HUES48 (cell line): ENCODE measurements around the gene MCTP1.
A peak's percentile ranks its signal among the peaks of the same experiment; 100 is the strongest.

Experiments
- H3K27ac ChIP-seq: one replicate; pipeline ENCODE4 v1.7.0; 2013; ENCODE audit warnings: low read depth, low read length, inconsistent platforms
- H3K27me3 ChIP-seq: 2 replicates; pipeline ENCODE4 v1.6.1; 2013; ENCODE audit warnings: mild to moderate bottlenecking, low read length; ENCODE audit not compliant: control insufficient read depth, insufficient read depth
- H3K36me3 ChIP-seq: 2 replicates; pipeline ENCODE4 v1.6.1; 2013; ENCODE audit warnings: low read length; ENCODE audit not compliant: control insufficient read depth, insufficient read depth
- H3K4me1 ChIP-seq: 2 replicates; pipeline ENCODE4 v1.6.1; 2013; ENCODE audit warnings: mild to moderate bottlenecking, low read length; ENCODE audit not compliant: control insufficient read depth, insufficient read depth
- H3K4me3 ChIP-seq: 2 replicates; pipeline ENCODE4 v1.5.1; 2013; ENCODE audit warnings: mild to moderate bottlenecking, low read depth, low read length
- H3K9ac ChIP-seq: 2 replicates; pipeline ENCODE4 v1.6.1; 2013; ENCODE audit warnings: mild to moderate bottlenecking, low read depth, low read length, moderate library complexity
- H3K9me3 ChIP-seq: 2 replicates; pipeline ENCODE4 v1.6.1; 2013; ENCODE audit warnings: low read length; ENCODE audit not compliant: control insufficient read depth, insufficient read depth

Gene MCTP1

GRCh38 chr5:94745786-94746730, 538.8 kb downstream of the MCTP1 start:
- Histone ChIP-seq H3K36me3 (no peaks in the 10 kb centered on the region), H3K9ac (no peak overlapping the region), H3K4me3 (no peak overlapping the region), H3K27me3 (no peaks in the 10 kb centered on the region), H3K27ac (no peak overlapping the region), H3K4me1 (no peaks in the 10 kb centered on the region), H3K9me3 (no peaks in the 10 kb centered on the region)

- peaks cover 9% of the 10 kb centered on the region for H3K4me1 ChIP-seq
- no peak overlapping the region for H3K9ac ChIP-seq
- no peaks in the 10 kb centered on the region for H3K36me3 ChIP-seq
- no peak overlapping the region for H3K4me3 ChIP-seq
- H3K9me3 ChIP-seq = no peaks in the 10 kb centered on the region
- no peaks in the 10 kb centered on the region for H3K27me3 ChIP-seq
- H3K27ac ChIP-seq = no peak overlapping the region
These were observed 540.0 kb downstream of the MCTP1 start for GRCh38 chr5:94744906-94745305.

- Histone ChIP-seq H3K36me3 (no peaks in the 10 kb centered on the region), H3K27ac (no peak overlapping the region), H3K9me3 (no peaks in the 10 kb centered on the region), H3K27me3 (no peaks in the 10 kb centered on the region), H3K9ac (no peak overlapping the region), H3K4me3 (no peak overlapping the region), H3K4me1 (peaks cover 10% of the 10 kb centered on the region)
These were observed 542.0 kb downstream of the MCTP1 start for GRCh38 chr5:94742852-94743251.

GRCh38 chr5:94740286-94740685, 544.6 kb downstream of the MCTP1 start:
- Histone ChIP-seq H3K27me3 (no peaks in the 10 kb centered on the region), H3K9ac (no peak overlapping the region), H3K9me3 (no peaks in the 10 kb centered on the region), H3K4me1 (peaks cover 10% of the 10 kb centered on the region), H3K4me3 (no peak overlapping the region), H3K36me3 (no peaks in the 10 kb centered on the region), H3K27ac (no peak overlapping the region)

GRCh38 chr5:94736498-94736897, 548.4 kb downstream of the MCTP1 start:
- Histone ChIP-seq H3K9me3 (no peaks in the 10 kb centered on the region), H3K9ac (no peak overlapping the region), H3K36me3 (no peaks in the 10 kb centered on the region), H3K27ac (no peak overlapping the region), H3K4me3 (no peak overlapping the region), H3K27me3 (no peaks in the 10 kb centered on the region), H3K4me1 (peaks cover 10% of the 10 kb centered on the region)

- Histone ChIP-seq H3K4me3 (no peak overlapping the region), H3K9ac (no peak overlapping the region)
These were observed 553.4 kb downstream of the MCTP1 start for GRCh38 chr5:94731471-94731870.

GRCh38 chr5:94725142-94725541, 559.8 kb downstream of the MCTP1 start:
- Histone ChIP-seq H3K4me3 (no peak overlapping the region), H3K9me3 (no peaks in the 10 kb centered on the region), H3K27me3 (no peaks in the 10 kb centered on the region), H3K4me1 (0 out of 2 replicates have a peak, but pooled peaks cover 4% of the 10 kb centered on the region), H3K9ac (no peak overlapping the region), H3K27ac (peak overlapping the region; percentile 24), H3K36me3 (no peaks in the 10 kb centered on the region)

More at GRCh38 chr5:94731471-94731870, 553.4 kb downstream of the MCTP1 start:
- H3K4me1 ChIP-seq = no peaks in the 10 kb centered on the region
- H3K9me3 ChIP-seq = no peaks in the 10 kb centered on the region
- no peak overlapping the region for H3K27ac ChIP-seq
- no peaks in the 10 kb centered on the region for H3K36me3 ChIP-seq
- no peaks in the 10 kb centered on the region for H3K27me3 ChIP-seq

GRCh38 chr5:94715768-94716167, 569.1 kb downstream of the MCTP1 start:
- H3K4me3 ChIP-seq = no peak overlapping the region
- H3K36me3 ChIP-seq = peaks cover 4% of the 10 kb centered on the region; the same call in 1 of the 2 replicates
- no peak overlapping the region for H3K9ac ChIP-seq
- no peaks in the 10 kb centered on the region for H3K27me3 ChIP-seq
- no peaks in the 10 kb centered on the region for H3K4me1 ChIP-seq
- H3K27ac ChIP-seq = no peak overlapping the region
- H3K9me3 ChIP-seq = no peaks in the 10 kb centered on the region

GRCh38 chr5:94711785-94712184, 573.1 kb downstream of the MCTP1 start:
- peaks cover 9% of the 10 kb centered on the region for H3K36me3 ChIP-seq
- H3K9ac ChIP-seq = no peak overlapping the region
- no peaks in the 10 kb centered on the region for H3K27me3 ChIP-seq
- no peaks in the 10 kb centered on the region for H3K9me3 ChIP-seq
- H3K27ac ChIP-seq = no peak overlapping the region
- H3K4me3 ChIP-seq = no peak overlapping the region
- peaks cover 6% of the 10 kb centered on the region; the same call in 1 of the 2 replicates for H3K4me1 ChIP-seq

- no peak overlapping the region for H3K27ac ChIP-seq
- no peaks in the 10 kb centered on the region for H3K27me3 ChIP-seq
- no peak overlapping the region for H3K4me3 ChIP-seq
- peaks cover 9% of the 10 kb centered on the region for H3K36me3 ChIP-seq
- no peaks in the 10 kb centered on the region for H3K9me3 ChIP-seq
- peaks cover 6% of the 10 kb centered on the region; the same call in 1 of the 2 replicates for H3K4me1 ChIP-seq
- H3K9ac ChIP-seq = no peak overlapping the region
These were observed 575.6 kb downstream of the MCTP1 start for GRCh38 chr5:94709277-94709676.

- Histone ChIP-seq H3K9ac (no peak overlapping the region), H3K27me3 (no peaks in the 10 kb centered on the region), H3K27ac (peak overlapping the region; percentile 16), H3K4me1 (peaks cover 6% of the 10 kb centered on the region; the same call in 1 of the 2 replicates), H3K36me3 (peaks cover 5% of the 10 kb centered on the region), H3K9me3 (no peaks in the 10 kb centered on the region), H3K4me3 (no peak overlapping the region)
These were observed 577.5 kb downstream of the MCTP1 start for GRCh38 chr5:94707359-94707758.
